GM21447 (cell line): Measurements from ENCODE around the gene EFCAB9.
A peak's percentile ranks its signal among the peaks of the same experiment; 100 is the strongest.

Experiments used
- ATAC-seq: cut with Tn5 transposase; IDR thresholded peaks from one replicate; pipeline ENCODE4 v1.9.1; 2021; ENCODE audit not compliant: unreplicated experiment

Gene EFCAB9

GRCh38 chr5:172164769-172165212 is 29.2 kb upstream of the EFCAB9 start:
- ATAC-seq, result no peak

- ATAC-seq, result peak; percentile 89
These were observed 28.5 kb upstream of the EFCAB9 start for GRCh38 chr5:172165465-172165864.

- ATAC-seq, result no peak
These were observed 27.7 kb upstream of the EFCAB9 start for GRCh38 chr5:172166030-172166826.

- no peak for ATAC-seq
These were observed 26.1 kb upstream of the EFCAB9 start for GRCh38 chr5:172167895-172168294.

- ATAC-seq, result no peak
These were observed 25.7 kb upstream of the EFCAB9 start for GRCh38 chr5:172168311-172168710.

GRCh38 chr5:172169216-172169615 is 24.8 kb upstream of the EFCAB9 start:
- no peak for ATAC-seq

- ATAC-seq, result no peak
These were observed 23.7 kb upstream of the EFCAB9 start for GRCh38 chr5:172170251-172170701.

- no peak for ATAC-seq
These were observed 22.9 kb upstream of the EFCAB9 start for GRCh38 chr5:172171118-172171517.

- no peak for ATAC-seq
These were observed 20.9 kb upstream of the EFCAB9 start for GRCh38 chr5:172172912-172173563.

- no peak for ATAC-seq
These were observed 20.3 kb upstream of the EFCAB9 start for GRCh38 chr5:172173564-172174153.

GRCh38 chr5:172175263-172175719 is 18.7 kb upstream of the EFCAB9 start:
- ATAC-seq, result peak; percentile 44

- ATAC-seq, result no peak
These were observed 16.8 kb upstream of the EFCAB9 start for GRCh38 chr5:172177176-172177575.

- no peak for ATAC-seq
These were observed 15.5 kb upstream of the EFCAB9 start for GRCh38 chr5:172178301-172178987.

- ATAC-seq, result peak; percentile 39
These were observed 14.7 kb upstream of the EFCAB9 start for GRCh38 chr5:172178991-172179989.

GRCh38 chr5:172180936-172181335 is 13.0 kb upstream of the EFCAB9 start:
- no peak for ATAC-seq

- no peak for ATAC-seq
These were observed 11.7 kb upstream of the EFCAB9 start for GRCh38 chr5:172182291-172182690.

- ATAC-seq, result no peak
These were observed 10.1 kb upstream of the EFCAB9 start for GRCh38 chr5:172183881-172184280.

GRCh38 chr5:172185096-172185461 is 8.9 kb upstream of the EFCAB9 start:
- ATAC-seq, result no peak

- no peak for ATAC-seq
These were observed 7.8 kb upstream of the EFCAB9 start for GRCh38 chr5:172186114-172186695.
